Measurements from ENCODE around the gene RPP25L.

RPP25L gene

GRCh38 chr9:34591917-34592866, 19.7 kb downstream of the RPP25L start:
- TF ChIP-seq, protein P1, sequence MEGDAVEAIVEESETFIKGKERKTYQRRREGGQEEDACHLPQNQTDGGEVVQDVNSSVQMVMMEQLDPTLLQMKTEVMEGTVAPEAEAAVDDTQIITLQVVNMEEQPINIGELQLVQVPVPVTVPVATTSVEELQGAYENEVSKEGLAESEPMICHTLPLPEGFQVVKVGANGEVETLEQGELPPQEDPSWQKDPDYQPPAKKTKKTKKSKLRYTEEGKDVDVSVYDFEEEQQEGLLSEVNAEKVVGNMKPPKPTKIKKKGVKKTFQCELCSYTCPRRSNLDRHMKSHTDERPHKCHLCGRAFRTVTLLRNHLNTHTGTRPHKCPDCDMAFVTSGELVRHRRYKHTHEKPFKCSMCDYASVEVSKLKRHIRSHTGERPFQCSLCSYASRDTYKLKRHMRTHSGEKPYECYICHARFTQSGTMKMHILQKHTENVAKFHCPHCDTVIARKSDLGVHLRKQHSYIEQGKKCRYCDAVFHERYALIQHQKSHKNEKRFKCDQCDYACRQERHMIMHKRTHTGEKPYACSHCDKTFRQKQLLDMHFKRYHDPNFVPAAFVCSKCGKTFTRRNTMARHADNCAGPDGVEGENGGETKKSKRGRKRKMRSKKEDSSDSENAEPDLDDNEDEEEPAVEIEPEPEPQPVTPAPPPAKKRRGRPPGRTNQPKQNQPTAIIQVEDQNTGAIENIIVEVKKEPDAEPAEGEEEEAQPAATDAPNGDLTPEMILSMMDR (IDR thresholded peaks at IDR 0.05; ENCODE audit: low read depth, low read length): no peak
- no peak overlapping the region for H3K4me3 ChIP-seq (ENCODE audit: low read depth, low read length)

DNA sequence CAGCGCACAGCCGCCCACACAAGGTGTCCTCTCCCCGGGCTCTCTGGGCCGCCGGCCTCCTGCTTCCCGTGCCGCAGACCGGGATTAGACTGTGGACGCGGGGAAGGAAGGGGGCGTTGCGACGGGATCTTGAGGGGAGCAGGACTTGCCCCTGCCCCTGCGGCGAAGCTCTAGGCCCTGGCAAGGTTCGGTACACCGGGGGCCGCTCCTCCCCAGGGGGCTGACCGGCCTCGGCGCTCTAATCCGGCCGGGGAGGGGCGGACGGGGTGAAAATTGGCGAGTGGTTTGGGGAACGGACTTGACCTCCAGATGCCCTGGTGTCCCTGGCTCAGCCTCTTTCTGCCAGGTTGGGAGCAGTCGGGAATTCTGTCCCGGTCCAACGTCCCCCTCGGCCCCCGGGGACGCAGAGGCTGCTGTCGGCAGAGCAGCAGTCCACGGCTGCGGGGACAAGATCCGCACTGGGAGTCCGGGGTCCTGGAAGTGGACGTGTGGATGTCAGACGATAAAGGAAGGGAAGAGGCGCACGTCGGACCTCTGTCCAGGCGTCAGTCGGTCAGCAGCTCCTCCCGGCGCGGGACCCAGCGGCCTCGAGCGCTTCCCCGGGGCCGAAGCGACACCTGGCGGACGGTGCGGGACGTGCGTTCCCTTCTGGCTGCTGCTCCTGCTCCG, 20.5 kb downstream of the RPP25L start:
- TF ChIP-seq, protein P1 (IDR thresholded peaks at IDR 0.05; ENCODE audit: low read depth, low read length): peak; percentile 97
- Histone ChIP-seq H3K27me3 (ENCODE audit: insufficient read depth, low read depth, severe bottlenecking) (peaks cover 15% of the 10 kb centered on the region), H3K9me3 (ENCODE audit: severe bottlenecking) (no peaks in the 10 kb centered on the region), H3K4me3 (ENCODE audit: low read depth, low read length) (peak overlapping the region; percentile 33), H3K27ac (no peak overlapping the region), H3K36me3 (no peaks in the 10 kb centered on the region)
- DNase-seq: peak; percentile 84

More at GRCh38 chr9:34591917-34592866, 19.7 kb downstream of the RPP25L start:
- Histone ChIP-seq H3K9me3 (ENCODE audit: severe bottlenecking) (no peaks in the 10 kb centered on the region), H3K27me3 (ENCODE audit: insufficient read depth, low read depth, severe bottlenecking) (peaks cover 15% of the 10 kb centered on the region), H3K36me3 (no peaks in the 10 kb centered on the region), H3K27ac (no peak overlapping the region)
- DNase-seq: no peak

GRCh38 chr9:34590381-34591247, 21.3 kb downstream of the RPP25L start:
- Histone ChIP-seq H3K27ac (peak overlapping the region; percentile 44; the same call in 1 of the 2 replicates), H3K27me3 (ENCODE audit: insufficient read depth, low read depth, severe bottlenecking) (peaks cover 15% of the 10 kb centered on the region), H3K36me3 (no peaks in the 10 kb centered on the region), H3K9me3 (ENCODE audit: severe bottlenecking) (no peaks in the 10 kb centered on the region), H3K4me3 (ENCODE audit: low read depth, low read length) (peak overlapping the region; percentile 75)
- peak; percentile 48 for DNase-seq
- TF ChIP-seq, protein P1 (IDR thresholded peaks at IDR 0.05; ENCODE audit: low read depth, low read length): no peak

DNA sequence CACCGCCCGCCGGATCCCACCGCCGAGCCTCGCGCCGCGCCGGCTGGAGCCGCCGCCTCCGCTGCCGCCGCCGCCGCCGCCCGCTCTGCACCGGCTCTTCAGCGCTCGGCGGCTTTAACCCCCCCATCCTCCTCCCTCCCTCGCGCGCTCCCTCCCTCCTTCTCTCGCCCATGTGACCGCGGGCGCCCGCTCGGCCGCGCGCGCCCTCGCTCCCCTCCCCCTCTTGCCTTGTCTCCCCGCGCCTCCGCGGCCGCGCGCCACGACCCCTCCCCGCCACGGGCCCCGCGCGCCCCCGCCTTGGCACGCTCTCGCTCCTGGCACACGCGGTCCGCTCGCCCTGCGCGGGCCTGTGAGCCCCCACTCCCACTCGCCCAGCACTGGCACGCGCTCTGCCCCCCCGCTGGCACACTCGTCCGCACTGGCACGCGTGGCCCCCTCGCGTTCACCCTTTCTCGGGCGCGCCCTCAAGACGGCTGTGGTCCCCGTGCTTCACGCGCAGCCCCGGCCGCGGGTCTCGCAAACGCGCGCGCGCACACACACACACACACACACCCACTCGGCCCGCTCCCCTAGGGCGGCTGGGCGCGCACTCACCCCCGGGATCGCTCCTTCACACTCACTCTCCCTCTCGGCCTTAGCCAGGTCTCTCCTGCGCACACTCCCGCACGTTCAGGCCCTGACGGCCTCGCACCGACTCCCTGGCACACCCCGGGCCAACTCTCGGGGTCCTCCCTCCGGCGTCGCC, 22.1 kb downstream of the RPP25L start, which contains the start of gene CNTFR:
Gene CNTFR (minus strand): TSS at position 89 of the 745 bp plus-strand sequence. CDS start 20,743 bp downstream, outside the sequence.
- TF ChIP-seq, protein P1 (IDR thresholded peaks at IDR 0.05; ENCODE audit: low read depth, low read length): no peak
- H3K36me3 ChIP-seq: no peaks in the 10 kb centered on the region
- no peaks in the 10 kb centered on the region for H3K9me3 ChIP-seq (ENCODE audit: severe bottlenecking)
- peak; percentile 80 for DNase-seq
- H3K4me3 ChIP-seq (ENCODE audit: low read depth, low read length): peak within 1 kb of the TSS; percentile 75
- peak within 1 kb of the TSS; percentile 44 for H3K27ac ChIP-seq
- H3K27me3 ChIP-seq (ENCODE audit: insufficient read depth, low read depth, severe bottlenecking): peaks cover 15% of the 10 kb centered on the region

Data from WERI-Rb-1 (cell line).